Measurements from ENCODE around the gene DENND4B.

- TF ChIP-seq, protein P1, sequence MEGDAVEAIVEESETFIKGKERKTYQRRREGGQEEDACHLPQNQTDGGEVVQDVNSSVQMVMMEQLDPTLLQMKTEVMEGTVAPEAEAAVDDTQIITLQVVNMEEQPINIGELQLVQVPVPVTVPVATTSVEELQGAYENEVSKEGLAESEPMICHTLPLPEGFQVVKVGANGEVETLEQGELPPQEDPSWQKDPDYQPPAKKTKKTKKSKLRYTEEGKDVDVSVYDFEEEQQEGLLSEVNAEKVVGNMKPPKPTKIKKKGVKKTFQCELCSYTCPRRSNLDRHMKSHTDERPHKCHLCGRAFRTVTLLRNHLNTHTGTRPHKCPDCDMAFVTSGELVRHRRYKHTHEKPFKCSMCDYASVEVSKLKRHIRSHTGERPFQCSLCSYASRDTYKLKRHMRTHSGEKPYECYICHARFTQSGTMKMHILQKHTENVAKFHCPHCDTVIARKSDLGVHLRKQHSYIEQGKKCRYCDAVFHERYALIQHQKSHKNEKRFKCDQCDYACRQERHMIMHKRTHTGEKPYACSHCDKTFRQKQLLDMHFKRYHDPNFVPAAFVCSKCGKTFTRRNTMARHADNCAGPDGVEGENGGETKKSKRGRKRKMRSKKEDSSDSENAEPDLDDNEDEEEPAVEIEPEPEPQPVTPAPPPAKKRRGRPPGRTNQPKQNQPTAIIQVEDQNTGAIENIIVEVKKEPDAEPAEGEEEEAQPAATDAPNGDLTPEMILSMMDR (IDR thresholded peaks at IDR 0.05; ENCODE audit: low read depth, low read length, poor library complexity, severe bottlenecking), result no peak
- TF ChIP-seq EZH2phosphoT487 (IDR thresholded peaks at IDR 0.05; ENCODE audit: borderline replicate concordance, low read length), result no peak
These were observed 39.4 kb downstream of the DENND4B start for GRCh38 chr1:153907134-153907533.

All from DOHH2 (cell line).